K562 (cell line): ENCODE measurements around the gene BTNL8. TPM values are rescaled to one million over a fixed set of nuclear protein-coding genes. Genes with fewer than 3 reads are reported as not detected.

ENCODE experiments used
- ATAC-seq: fragments of 200-7000 bp; cut with Tn5 transposase; 3 replicates; pipeline ENCODE4 v1.9.1; 2020; ENCODE audit warnings: moderate library complexity
- BruUV-seq: library from RNA; stranded (reverse); fragments of 400-500 nt; replicated peaks from 2 replicates; lab custom pipeline; 2021; lab: Mats Ljungman, UMichigan
- CTCF ChIA-PET: fragments of 300-600 bp; formaldehyde crosslinking; extraction: SDS; loops from one replicate; lab custom pipeline; 2021; ENCODE audit warnings: low intra/inter-chr PET ratio; lab: Yijun Ruan, JAX
- POLR2A ChIA-PET: fragments of 300-600, 350-650 bp; sonication (Branson Sonifier 250); formaldehyde crosslinking; extraction: SDS; loops from one replicate; lab custom pipeline; 2021; ENCODE audit warnings: antibody characterized with exemption, inconsistent platforms; lab: Yijun Ruan, JAX
- DNase-seq, 4 experiments: peaks; one replicate each; pipeline versions ENCODE4 v3.0.0 to v3.0.0-alpha.2; 2011 to 2018; ENCODE audit warnings: low spot score in 3 of 4, mixed read lengths in 3 of 4; ENCODE audit errors: extremely low read depth in 1 of 4
- FAIRE-seq: peaks from 2 replicates; lab custom pipeline; 2011; peaks lifted over from hg19 to GRCh38; lab: Jason Lieb, UNC
- H2AFZ ChIP-seq: 2 replicates; pipeline ENCODE4 v1.6.0; 2011; ENCODE audit warnings: low read depth, low read length, control low read depth, inconsistent platforms
- H3K27ac ChIP-seq: fragments of 200-600 bp; 3 replicates; pipeline ENCODE4 v1.8.0; 2011; ENCODE audit warnings: low read depth, mild to moderate bottlenecking, control low read depth, inconsistent platforms, low read length, moderate library complexity, mixed read lengths; ENCODE audit errors: extremely low read depth
- H3K27me3 ChIP-seq, 2 experiments: fragments of 300-600 bp in 1 of 2; 2 replicates in 1 of 2; 3 replicates in 1 of 2; pipeline versions ENCODE4 v1.6.0 to v1.8.0; 2011; ENCODE audit warnings: inconsistent platforms in 2 of 2, low read length in 2 of 2, mild to moderate bottlenecking in 1 of 2, mixed read lengths in 1 of 2, moderate library complexity in 1 of 2; ENCODE audit not compliant: control insufficient read depth in 2 of 2, insufficient read depth in 2 of 2
- H3K36me3 ChIP-seq: fragments of 300-600 bp; 3 replicates; pipeline ENCODE4 v1.8.0; 2011; ENCODE audit warnings: mild to moderate bottlenecking, low read length, inconsistent platforms; ENCODE audit not compliant: control insufficient read depth, insufficient read depth
- H3K4me1 ChIP-seq, 2 experiments: fragments of 200-600 bp in 1 of 2; replicated peaks in 1 of 2; 2 replicates in 1 of 2; 3 replicates in 1 of 2; pipeline versions ENCODE4 v1.5.1 to v1.8.0; 2011; ENCODE audit warnings: inconsistent platforms in 2 of 2, low read length in 2 of 2, mild to moderate bottlenecking in 1 of 2, mixed read lengths in 1 of 2, moderate library complexity in 1 of 2; ENCODE audit not compliant: control insufficient read depth in 2 of 2, insufficient read depth in 2 of 2
- H3K4me2 ChIP-seq: 2 replicates; pipeline ENCODE4 v1.6.1; 2011; ENCODE audit warnings: low read length, control low read depth, inconsistent platforms, mixed read lengths; ENCODE audit not compliant: insufficient read depth
- H3K4me3 ChIP-seq: fragments of 200-600 bp; sonication (generic), shearing (Covaris generic); 2 replicates; pipeline ENCODE4 v1.5.1; 2016; ENCODE audit warnings: control low read depth, inconsistent platforms
- H3K79me2 ChIP-seq: fragments of 200-600 bp; 3 replicates; pipeline ENCODE4 v1.8.0; 2011; ENCODE audit warnings: low read length, inconsistent platforms; ENCODE audit not compliant: control insufficient read depth, insufficient read depth
- H3K9ac ChIP-seq, 2 experiments: 2 replicates each; pipeline versions ENCODE4 v1.6.0 to v1.6.1; 2011; ENCODE audit warnings: low read depth in 2 of 2, low read length in 2 of 2, control low read depth in 1 of 2, inconsistent platforms in 1 of 2, mild to moderate bottlenecking in 1 of 2, mixed read lengths in 1 of 2; ENCODE audit not compliant: insufficient read depth in 1 of 2
- H3K9me1 ChIP-seq: one replicate; pipeline ENCODE4 v1.6.0; 2011; ENCODE audit warnings: inconsistent platforms, mild to moderate bottlenecking, low read length, moderate library complexity; ENCODE audit not compliant: control insufficient read depth, insufficient read depth
- H3K9me3 ChIP-seq: replicated peaks from 2 replicates; pipeline ENCODE4 v1.5.1; 2011; ENCODE audit warnings: low read depth, low read length, inconsistent platforms; ENCODE audit not compliant: control insufficient read depth, insufficient read depth
- H4K20me1 ChIP-seq: replicated peaks from 2 replicates; pipeline ENCODE4 v1.6.1; 2011; ENCODE audit warnings: low read length, inconsistent platforms, mixed read lengths; ENCODE audit not compliant: control insufficient read depth, insufficient read depth
- ARID1B ChIP-seq: fragments of 450-650 bp; IDR thresholded peaks from 2 replicates; pipeline ENCODE4 v1.6.1; 2016; ENCODE audit warnings: antibody characterized with exemption, mild to moderate bottlenecking, inconsistent platforms
- FOS ChIP-seq: IDR thresholded peaks from 3 replicates; pipeline ENCODE4 v1.6.1; 2011; ENCODE audit not compliant: insufficient read length; ENCODE audit errors: extremely low read depth
- IRF9 ChIP-seq: fragments of 450-650 bp; IDR thresholded peaks from 2 replicates; pipeline ENCODE4 v1.6.1; 2016; ENCODE audit warnings: missing biosample characterization, missing genetic modification characterization
- JUN ChIP-seq, 2 experiments: sonication (generic) in 1 of 2; formaldehyde crosslinking in 1 of 2; IDR thresholded peaks; 2 replicates each; pipeline versions ENCODE4 v1.6.1 to v1.8.0; 2012 to 2022; ENCODE audit warnings: borderline replicate concordance in 2 of 2, mild to moderate bottlenecking in 2 of 2, improper control_type of control experiment in 1 of 2, low read depth in 1 of 2, low read length in 1 of 2, missing genetic modification reagents in 1 of 2
- NR3C1 ChIP-seq: sonication (generic); formaldehyde crosslinking; IDR thresholded peaks from 2 replicates; pipeline ENCODE4 v1.8.1; 2022; ENCODE audit warnings: missing genetic modification reagents
- PCBP1 ChIP-seq: fragments of 200-400 bp; formaldehyde crosslinking; IDR thresholded peaks from 2 replicates; pipeline ENCODE4 v1.6.1; 2018; ENCODE audit warnings: mild to moderate bottlenecking, low read depth, low read length; ENCODE audit not compliant: poor library complexity, severe bottlenecking
- PHB ChIP-seq: fragments of 250-450 bp; sonication (Bioruptor Pico); IDR thresholded peaks from 2 replicates; pipeline ENCODE4 v1.5.0; 2021
- POLR2AphosphoS2 ChIP-seq: IDR thresholded peaks from 2 replicates; pipeline ENCODE4 v1.6.1; 2012; ENCODE audit warnings: low read length, improper control_type of control experiment
- POLR3A ChIP-seq: IDR thresholded peaks from 2 replicates; pipeline ENCODE4 v1.6.1; 2011; ENCODE audit warnings: borderline replicate concordance, mild to moderate bottlenecking, moderate library complexity; ENCODE audit not compliant: insufficient read length, insufficient read depth; ENCODE audit errors: extremely low read depth
- RBM17 ChIP-seq: fragments of 200-400 bp; formaldehyde crosslinking; IDR thresholded peaks from 2 replicates; pipeline ENCODE4 v1.6.1; 2017; ENCODE audit warnings: low read depth, mild to moderate bottlenecking, low read length, borderline replicate concordance
- RBM34 ChIP-seq: fragments of 200-400 bp; formaldehyde crosslinking; IDR thresholded peaks from 2 replicates; pipeline ENCODE4 v1.6.1; 2018; ENCODE audit warnings: low read length, borderline replicate concordance; ENCODE audit not compliant: insufficient read depth
- RUNX1 ChIP-seq: sonication (generic); IDR thresholded peaks from 2 replicates; pipeline ENCODE4 v1.6.1; 2016; ENCODE audit warnings: antibody characterized with exemption, low read depth
- ZC3H8 ChIP-seq: fragments of 450-650 bp; IDR thresholded peaks from 2 replicates; pipeline ENCODE4 v1.6.1; 2017
- ZKSCAN1 ChIP-seq: fragments of 150-350 bp; IDR thresholded peaks from 2 replicates; pipeline ENCODE4 v1.6.1; 2016; ENCODE audit warnings: low read depth, low read length
- ZNF197 ChIP-seq: fragments of 200-800 bp; sonication (Bioruptor generic); IDR thresholded peaks from 2 replicates; pipeline ENCODE4 v1.6.1; 2016; ENCODE audit warnings: low read depth, missing genetic modification characterization, missing compliant biosample characterization
- ZNF384 ChIP-seq: IDR thresholded peaks from 2 replicates; pipeline ENCODE4 v1.6.1; 2012; ENCODE audit warnings: low read depth, low read length, improper control_type of control experiment
- WGBS: fragments of 100-300 bp; shearing (Covaris generic); methylation state at CpG from one replicate; pipeline ENCODE4 v1.1.6; 2016; ENCODE audit warnings: low coverage, mixed read lengths; ENCODE audit not compliant: insufficient coverage; ENCODE audit errors: missing lambda C conversion rate; 5-methylcytosine and 5-hydroxymethylcytosine counted together
- in situ Hi-C: fragments of 300-500 bp; cut with MboI; formaldehyde crosslinking; loops from 4 replicates; pipeline ENCODE4 v1.15.0; 2018; ENCODE audit warnings: inconsistent platforms, mixed read lengths
- intact Hi-C: fragments of 100-400 bp; cut with micrococcal nuclease; formaldehyde crosslinking; loops from 2 replicates; pipeline ENCODE4 v1.14.2; 2022
- polyA plus RNA-seq, 8 experiments: library from polyadenylated mRNA; depleted of rRNA in 4 of 8; stranded (reverse) in 5 of 8; unstranded in 3 of 8; fragments of >200 nt; fragmentation: Nextera tagmentation in 2 of 8; fragmentation: Illumina TruSeq in 1 of 8; extraction: Ambion mirVana in 2 of 8; extraction: Trizol in 1 of 8; gene quantifications; 2 replicates each; pipeline versions ENCODE4 v1.2.1 to v1.2.3, GENCODE V29; 2011 to 2014; ENCODE audit warnings: inconsistent platforms in 1 of 8, missing spikeins in 1 of 8
- total RNA-seq, 7 experiments: library from RNA; depleted of rRNA in 6 of 7; stranded (reverse); fragments of >200 nt in 6 of 7; fragmentation: Illumina TruSeq in 2 of 7; extraction: Trizol in 2 of 7; gene quantifications; 2 replicates each; pipeline versions ENCODE4 v1.2.1 to v1.2.3, GENCODE V29; 2011 to 2021; ENCODE audit warnings: low replicate concordance in 1 of 7

BTNL8 gene
- total and polyA plus RNA-seq, 9 of the 15 experiments (the other 6 are each of a cell fraction or from before 2014, with no cell fraction given) = 0.04 to 0.18 (median 0.07) TPM; not detected in 6

DNA sequence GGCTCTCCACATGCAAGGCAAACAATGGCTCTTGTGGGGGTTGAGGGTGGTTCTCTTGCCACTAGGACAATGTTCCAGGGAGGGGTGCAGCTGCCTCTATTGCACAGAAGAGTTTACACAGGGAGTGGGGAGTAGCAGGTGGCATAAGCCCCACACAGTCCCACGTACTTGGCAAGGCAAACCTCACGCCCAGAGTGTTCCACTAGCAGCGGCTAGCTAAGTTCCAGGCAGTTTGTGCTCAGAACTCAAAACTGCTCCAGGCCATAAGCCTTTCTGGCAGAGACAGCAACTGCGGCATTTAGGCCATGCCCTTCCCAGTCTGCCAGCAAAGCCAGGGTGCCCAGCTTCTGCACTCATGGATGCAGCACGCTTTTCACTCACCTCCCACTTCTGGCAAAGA, 60.7 kb downstream of the BTNL8 start (continued):
- TF ChIP-seq RUNX1 = no peak
- TF ChIP-seq FOS = no peak
- no peak for TF ChIP-seq ZNF197
- no peak for TF ChIP-seq JUN (IDR thresholded peaks at IDR 0.05; ENCODE audit: borderline replicate concordance, low read depth, low read length)
- no peak for TF ChIP-seq JUN (CRISPR knock-in tag; IDR thresholded peaks at IDR 0.05; ENCODE audit: borderline replicate concordance)
- TF ChIP-seq POLR3A = no peak
- no peak for TF ChIP-seq ZC3H8
- TF ChIP-seq ARID1B = no peak
- TF ChIP-seq ZKSCAN1 = no peak
- TF ChIP-seq RBM34 = no peak
- TF ChIP-seq POLR2AphosphoS2 = no peak
- no peak for TF ChIP-seq ZNF384
- TF ChIP-seq NR3C1 (CRISPR knock-in tag) = no peak
- TF ChIP-seq, all 486 proteins: peak for 0

DNA sequence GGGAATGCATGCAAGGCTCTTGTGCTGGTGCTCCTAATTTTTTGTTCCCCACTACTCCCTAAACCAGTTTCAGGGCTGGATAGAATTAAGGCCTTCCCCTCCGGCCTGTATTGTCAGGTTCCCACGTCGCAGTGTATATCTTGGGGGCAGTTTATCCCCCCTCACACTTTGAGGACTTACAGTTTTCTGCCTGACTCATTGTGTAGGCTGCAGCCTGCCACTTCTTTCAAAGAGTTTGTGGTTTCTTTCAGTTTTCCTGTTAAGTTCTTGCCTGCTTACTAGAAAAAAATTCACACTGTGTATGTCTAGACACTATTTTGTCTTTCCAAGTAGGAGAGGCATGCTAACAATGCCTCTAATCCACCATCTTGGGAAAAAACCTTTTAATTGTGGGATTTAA, 61.2 kb downstream of the BTNL8 start:
- Histone ChIP-seq H4K20me1 (no peaks in the 10 kb centered on the region), H3K27me3 (no peaks in the 10 kb centered on the region), H3K9ac (no peak overlapping the region), H3K4me1 (no peaks in the 10 kb centered on the region), H3K27ac (no peak overlapping the region), H3K9me1 (no peaks in the 10 kb centered on the region), H3K9me3 (no peaks in the 10 kb centered on the region), H3K79me2 (no peaks in the 10 kb centered on the region), H3K36me3 (no peaks in the 10 kb centered on the region), H3K4me3 (no peak overlapping the region), H3K4me2 (no peak overlapping the region), H2AFZ (no peak overlapping the region)
- no TSS peak for BruUV-seq
- FAIRE-seq (no peak), ATAC-seq (no peak), DNase-seq (no peak)
- in situ Hi-C loops = no loop called here
- ChIA-PET POLR2A (no interaction called here), CTCF (no interaction called here)
- intact Hi-C loops = no loop called here
- no CpG with 5 or more reads among the region's 3 CpGs for WGBS
- TF ChIP-seq PCBP1 = no peak
- no peak for TF ChIP-seq RBM17
- no peak for TF ChIP-seq IRF9 (tag)
- TF ChIP-seq PHB (CRISPR knock-in tag) = no peak
